ENCODE results near the gene TKT. TPM values are rescaled to one million over a fixed set of nuclear protein-coding genes. Genes with fewer than 3 reads are reported as not detected.

TKT gene
- polyA plus RNA-seq, 1 donor from 2014 or later, result 194 TPM

DNA sequence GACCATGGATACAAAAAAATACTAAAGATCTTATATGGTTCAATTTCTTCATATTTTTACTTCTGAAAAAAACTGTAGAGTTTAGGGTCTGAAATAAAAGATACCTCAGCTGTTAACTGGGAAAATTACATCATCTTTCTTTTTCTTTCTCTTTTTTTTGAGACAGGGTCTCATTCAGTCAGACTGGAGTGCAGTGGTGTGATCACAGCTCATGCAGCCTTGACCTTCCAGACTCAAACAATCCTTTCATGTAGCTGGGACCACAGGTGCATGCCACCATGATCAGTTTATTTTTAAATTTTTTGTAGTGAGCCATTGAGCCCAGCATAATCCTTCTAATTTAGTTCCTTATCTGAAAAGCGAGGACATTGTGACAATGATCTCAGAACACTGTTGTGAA is 39.6 kb upstream of the TKT start:
- no peaks in the 10 kb centered on the region for H4K20me1 ChIP-seq (ENCODE audit: insufficient read depth)
- H3K36me3 ChIP-seq (ENCODE audit: insufficient read depth, low read length), result no peaks in the 10 kb centered on the region
- H3K27me3 ChIP-seq (ENCODE audit: insufficient read depth, low read depth, low read length), result no peaks in the 10 kb centered on the region
- no peaks in the 10 kb centered on the region for H3K9me3 ChIP-seq (ENCODE audit: low read length)
- no peak overlapping the region for H3K4me3 ChIP-seq (ENCODE audit: low read length)
- no peak overlapping the region for H3K27ac ChIP-seq (ENCODE audit: low read length)
- H3F3A ChIP-seq (ENCODE audit: insufficient read depth, low read length, poor library complexity, severe bottlenecking), result no peaks in the 10 kb centered on the region
- TF ChIP-seq TAF1 (IDR thresholded peaks at IDR 0.05; ENCODE audit: low read depth), result no peak
- no peak for TF ChIP-seq RAD21 (conservative IDR thresholded peaks at IDR 0.05)
- no peak for TF ChIP-seq MXI1 (conservative IDR thresholded peaks at IDR 0.05; ENCODE audit: poor library complexity, severe bottlenecking)
- TF ChIP-seq, protein P1, sequence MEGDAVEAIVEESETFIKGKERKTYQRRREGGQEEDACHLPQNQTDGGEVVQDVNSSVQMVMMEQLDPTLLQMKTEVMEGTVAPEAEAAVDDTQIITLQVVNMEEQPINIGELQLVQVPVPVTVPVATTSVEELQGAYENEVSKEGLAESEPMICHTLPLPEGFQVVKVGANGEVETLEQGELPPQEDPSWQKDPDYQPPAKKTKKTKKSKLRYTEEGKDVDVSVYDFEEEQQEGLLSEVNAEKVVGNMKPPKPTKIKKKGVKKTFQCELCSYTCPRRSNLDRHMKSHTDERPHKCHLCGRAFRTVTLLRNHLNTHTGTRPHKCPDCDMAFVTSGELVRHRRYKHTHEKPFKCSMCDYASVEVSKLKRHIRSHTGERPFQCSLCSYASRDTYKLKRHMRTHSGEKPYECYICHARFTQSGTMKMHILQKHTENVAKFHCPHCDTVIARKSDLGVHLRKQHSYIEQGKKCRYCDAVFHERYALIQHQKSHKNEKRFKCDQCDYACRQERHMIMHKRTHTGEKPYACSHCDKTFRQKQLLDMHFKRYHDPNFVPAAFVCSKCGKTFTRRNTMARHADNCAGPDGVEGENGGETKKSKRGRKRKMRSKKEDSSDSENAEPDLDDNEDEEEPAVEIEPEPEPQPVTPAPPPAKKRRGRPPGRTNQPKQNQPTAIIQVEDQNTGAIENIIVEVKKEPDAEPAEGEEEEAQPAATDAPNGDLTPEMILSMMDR (IDR thresholded peaks at IDR 0.05; ENCODE audit: poor library complexity, severe bottlenecking), result no peak
- TF ChIP-seq EZH2 (IDR thresholded peaks at IDR 0.05; ENCODE audit: borderline replicate concordance, insufficient read depth, low read length, poor library complexity, severe bottlenecking), result no peak
- TF ChIP-seq POLR2AphosphoS5 (IDR thresholded peaks at IDR 0.05), result no peak
- TF ChIP-seq SMC3 (conservative IDR thresholded peaks at IDR 0.05; ENCODE audit: poor library complexity), result no peak
- TF ChIP-seq EP300 (conservative IDR thresholded peaks at IDR 0.05; ENCODE audit: poor library complexity, severe bottlenecking), result no peak
- TF ChIP-seq, protein P2, sequence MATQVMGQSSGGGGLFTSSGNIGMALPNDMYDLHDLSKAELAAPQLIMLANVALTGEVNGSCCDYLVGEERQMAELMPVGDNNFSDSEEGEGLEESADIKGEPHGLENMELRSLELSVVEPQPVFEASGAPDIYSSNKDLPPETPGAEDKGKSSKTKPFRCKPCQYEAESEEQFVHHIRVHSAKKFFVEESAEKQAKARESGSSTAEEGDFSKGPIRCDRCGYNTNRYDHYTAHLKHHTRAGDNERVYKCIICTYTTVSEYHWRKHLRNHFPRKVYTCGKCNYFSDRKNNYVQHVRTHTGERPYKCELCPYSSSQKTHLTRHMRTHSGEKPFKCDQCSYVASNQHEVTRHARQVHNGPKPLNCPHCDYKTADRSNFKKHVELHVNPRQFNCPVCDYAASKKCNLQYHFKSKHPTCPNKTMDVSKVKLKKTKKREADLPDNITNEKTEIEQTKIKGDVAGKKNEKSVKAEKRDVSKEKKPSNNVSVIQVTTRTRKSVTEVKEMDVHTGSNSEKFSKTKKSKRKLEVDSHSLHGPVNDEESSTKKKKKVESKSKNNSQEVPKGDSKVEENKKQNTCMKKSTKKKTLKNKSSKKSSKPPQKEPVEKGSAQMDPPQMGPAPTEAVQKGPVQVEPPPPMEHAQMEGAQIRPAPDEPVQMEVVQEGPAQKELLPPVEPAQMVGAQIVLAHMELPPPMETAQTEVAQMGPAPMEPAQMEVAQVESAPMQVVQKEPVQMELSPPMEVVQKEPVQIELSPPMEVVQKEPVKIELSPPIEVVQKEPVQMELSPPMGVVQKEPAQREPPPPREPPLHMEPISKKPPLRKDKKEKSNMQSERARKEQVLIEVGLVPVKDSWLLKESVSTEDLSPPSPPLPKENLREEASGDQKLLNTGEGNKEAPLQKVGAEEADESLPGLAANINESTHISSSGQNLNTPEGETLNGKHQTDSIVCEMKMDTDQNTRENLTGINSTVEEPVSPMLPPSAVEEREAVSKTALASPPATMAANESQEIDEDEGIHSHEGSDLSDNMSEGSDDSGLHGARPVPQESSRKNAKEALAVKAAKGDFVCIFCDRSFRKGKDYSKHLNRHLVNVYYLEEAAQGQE (IDR thresholded peaks at IDR 0.05; ENCODE audit: borderline replicate concordance), result no peak
- H3K9ac ChIP-seq (ENCODE audit: low read length), result no peak overlapping the region
- H2AFZ ChIP-seq (ENCODE audit: low read depth, low read length), result no peak overlapping the region
- H3K79me2 ChIP-seq (replicated peaks; ENCODE audit: insufficient read depth, low read length), result no peaks in the 10 kb centered on the region
- no peak overlapping the region for H3K4me2 ChIP-seq (ENCODE audit: low read length)
- H3K9me2 ChIP-seq (ENCODE audit: insufficient read depth, low read length), result no peaks in the 10 kb centered on the region

DNA sequence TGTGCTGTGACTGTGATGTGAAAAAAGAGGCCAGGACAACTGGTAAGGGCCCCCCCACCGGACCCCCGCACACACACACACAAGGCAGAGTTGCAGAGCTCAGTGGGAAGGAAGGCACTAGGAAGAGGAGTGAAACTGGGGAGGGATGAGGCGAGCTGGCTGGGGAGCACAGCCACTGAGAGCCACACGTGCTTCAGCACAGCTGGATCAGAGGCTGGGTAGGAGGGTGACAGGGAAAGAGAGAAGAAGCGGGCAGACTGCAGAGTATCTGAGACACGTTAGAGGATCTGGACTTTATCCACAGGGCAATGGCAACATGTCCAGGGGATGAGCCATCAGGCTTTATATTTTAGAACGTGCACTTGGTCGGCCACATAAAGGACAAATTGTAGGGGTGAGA is 38.0 kb upstream of the TKT start:
- no peak for TF ChIP-seq EZH2 (IDR thresholded peaks at IDR 0.05; ENCODE audit: borderline replicate concordance, insufficient read depth, low read length, poor library complexity, severe bottlenecking)
- no peak for TF ChIP-seq POLR2AphosphoS5 (IDR thresholded peaks at IDR 0.05)
- TF ChIP-seq, protein P2 (IDR thresholded peaks at IDR 0.05; ENCODE audit: borderline replicate concordance), result no peak
- no peak for TF ChIP-seq EP300 (conservative IDR thresholded peaks at IDR 0.05; ENCODE audit: poor library complexity, severe bottlenecking)
- TF ChIP-seq MXI1 (conservative IDR thresholded peaks at IDR 0.05; ENCODE audit: poor library complexity, severe bottlenecking), result no peak
- TF ChIP-seq, protein P1 (IDR thresholded peaks at IDR 0.05; ENCODE audit: poor library complexity, severe bottlenecking), result no peak
- TF ChIP-seq TAF1 (IDR thresholded peaks at IDR 0.05; ENCODE audit: low read depth), result no peak
- TF ChIP-seq SMC3 (conservative IDR thresholded peaks at IDR 0.05; ENCODE audit: poor library complexity), result no peak
- TF ChIP-seq RAD21 (conservative IDR thresholded peaks at IDR 0.05), result no peak
- Histone ChIP-seq H3K9me3 (ENCODE audit: low read length) (no peaks in the 10 kb centered on the region), H2AFZ (ENCODE audit: low read depth, low read length) (no peak overlapping the region), H3K4me3 (ENCODE audit: low read length) (no peak overlapping the region), H3K79me2 (replicated peaks; ENCODE audit: insufficient read depth, low read length) (no peaks in the 10 kb centered on the region), H3K27me3 (ENCODE audit: insufficient read depth, low read depth, low read length) (no peaks in the 10 kb centered on the region), H3K9me2 (ENCODE audit: insufficient read depth, low read length) (no peaks in the 10 kb centered on the region), H3K4me2 (ENCODE audit: low read length) (no peak overlapping the region), H3K9ac (ENCODE audit: low read length) (no peak overlapping the region), H3K36me3 (ENCODE audit: insufficient read depth, low read length) (no peaks in the 10 kb centered on the region), H3F3A (ENCODE audit: insufficient read depth, low read length, poor library complexity, severe bottlenecking) (no peaks in the 10 kb centered on the region), H3K27ac (ENCODE audit: low read length) (no peak overlapping the region), H4K20me1 (ENCODE audit: insufficient read depth) (no peaks in the 10 kb centered on the region)

All from neural cell (in vitro differentiated cells).